GM12878 (cell line): ENCODE results near the gene SYNJ2. TPM values are rescaled to one million over a fixed set of nuclear protein-coding genes. Genes with fewer than 3 reads are reported as not detected.

Experiments used
- ATAC-seq: fragments of 200-7000 bp; cut with Tn5 transposase; 3 replicates; pipeline ENCODE4 v1.9.1; 2020; ENCODE audit warnings: mild to moderate bottlenecking, moderate library complexity
- BruUV-seq: library from RNA; stranded (reverse); fragments of 400-500 nt; replicated peaks from 2 replicates; lab custom pipeline; 2021; lab: Mats Ljungman, UMichigan
- CTCF ChIA-PET: fragments of 300-600 bp; sonication (Branson Sonifier 250); formaldehyde crosslinking; extraction: SDS; loops from one replicate; lab custom pipeline; 2021; ENCODE audit warnings: inconsistent platforms; lab: Yijun Ruan, JAX
- POLR2A ChIA-PET: fragments of 350-600 bp; formaldehyde crosslinking; extraction: SDS; loops from one replicate; lab custom pipeline; 2021; ENCODE audit warnings: inconsistent platforms; lab: Charles Lee
- RAD21 ChIA-PET: fragments of 300-600 bp; sonication (Branson Sonifier 250); formaldehyde crosslinking; loops from one replicate; lab custom pipeline; 2023; ENCODE audit warnings: antibody characterized with exemption; ENCODE audit not compliant: unreplicated experiment; lab: Charles Lee
- SMC1A ChIA-PET: fragments of 300-600 bp; sonication (Branson Sonifier 250); formaldehyde crosslinking; loops from one replicate; lab custom pipeline; 2023; ENCODE audit not compliant: unreplicated experiment, uncharacterized antibody; lab: Charles Lee
- DNase-seq: peaks from one replicate; pipeline ENCODE4 v3.0.0-alpha.2; 2011; ENCODE audit warnings: low read depth, low spot score
- FAIRE-seq: peaks from 3 replicates; lab custom pipeline; 2011; peaks lifted over from hg19 to GRCh38; lab: Jason Lieb, UNC
- H2AFZ ChIP-seq: 2 replicates; pipeline ENCODE4 v1.6.0; 2011; ENCODE audit warnings: low read depth, low read length, control low read depth; ENCODE audit not compliant: control insufficient read depth
- H3K27ac ChIP-seq: 2 replicates; pipeline ENCODE4 v1.5.1; 2011; ENCODE audit warnings: control low read depth; ENCODE audit not compliant: control insufficient read depth, insufficient read depth
- H3K27me3 ChIP-seq, 2 experiments: replicated peaks in 1 of 2; 2 replicates each; pipeline versions ENCODE4 v1.6.0 to v1.6.1; 2011; ENCODE audit warnings: low read length in 1 of 2; ENCODE audit not compliant: control insufficient read depth in 2 of 2, insufficient read depth in 2 of 2
- H3K36me3 ChIP-seq, 2 experiments: 2 replicates each; pipeline ENCODE4 v1.5.1; 2011; ENCODE audit warnings: low read length in 1 of 2; ENCODE audit not compliant: control insufficient read depth in 2 of 2, insufficient read depth in 2 of 2
- H3K4me1 ChIP-seq: 2 replicates; pipeline ENCODE4 v1.6.1; 2011; ENCODE audit warnings: mild to moderate bottlenecking, low read length, moderate library complexity, mixed read lengths; ENCODE audit not compliant: control insufficient read depth, insufficient read depth
- H3K4me2 ChIP-seq: 2 replicates; pipeline ENCODE4 v1.6.0; 2011; ENCODE audit warnings: control low read depth; ENCODE audit not compliant: control insufficient read depth, insufficient read depth
- H3K4me3 ChIP-seq: fragments of 200-600 bp; sonication (generic); 2 replicates; pipeline ENCODE4 v1.5.1; 2016
- H3K79me2 ChIP-seq: 2 replicates; pipeline ENCODE4 v1.6.0; 2011; ENCODE audit warnings: low read length; ENCODE audit not compliant: control insufficient read depth, insufficient read depth
- H3K9ac ChIP-seq: 2 replicates; pipeline ENCODE4 v1.8.0; 2011; ENCODE audit warnings: low read length, control low read depth, mixed read lengths; ENCODE audit not compliant: control insufficient read depth, insufficient read depth
- H3K9me3 ChIP-seq: replicated peaks from 3 replicates; pipeline ENCODE4 v1.5.1; 2011; ENCODE audit warnings: mild to moderate bottlenecking, low read length; ENCODE audit not compliant: control insufficient read depth, insufficient read depth
- H4K20me1 ChIP-seq: 2 replicates; pipeline ENCODE4 v1.6.0; 2011; ENCODE audit not compliant: control insufficient read depth, insufficient read depth
- CBFB ChIP-seq: IDR thresholded peaks from 2 replicates; pipeline ENCODE4 v1.6.1; 2016; ENCODE audit warnings: antibody characterized with exemption, low read depth
- CEBPB ChIP-seq, 2 experiments: fragments of 150-350 bp in 1 of 2; IDR thresholded peaks; 2 replicates each; pipeline ENCODE4 v1.6.1; 2012 to 2014; ENCODE audit warnings: low read depth in 2 of 2, low read length in 2 of 2, borderline replicate concordance in 1 of 2, inconsistent platforms in 1 of 2
- FOXM1 ChIP-seq: IDR thresholded peaks from 2 replicates; pipeline ENCODE4 v1.6.1; 2012; ENCODE audit warnings: low read depth, mild to moderate bottlenecking, inconsistent platforms, low read length, moderate library complexity
- MYC ChIP-seq: IDR thresholded peaks from 2 replicates; pipeline ENCODE4 v1.6.1; 2011; ENCODE audit warnings: mild to moderate bottlenecking, low read length, moderate library complexity, inconsistent platforms; ENCODE audit not compliant: insufficient read depth, insufficient replicate concordance, insufficient read length, severe bottlenecking
- NFXL1 ChIP-seq: fragments of 450-650 bp; IDR thresholded peaks from 2 replicates; pipeline ENCODE4 v1.6.1; 2017; ENCODE audit warnings: antibody characterized with exemption, mild to moderate bottlenecking, borderline replicate concordance
- NFYB ChIP-seq: IDR thresholded peaks from 2 replicates; pipeline ENCODE4 v1.6.1; 2011; ENCODE audit warnings: low read depth, mild to moderate bottlenecking, low read length, improper control_type of control experiment, moderate library complexity; ENCODE audit not compliant: insufficient read depth
- NR2C1 ChIP-seq: fragments of 450-650 bp; IDR thresholded peaks from 2 replicates; pipeline ENCODE4 v1.6.1; 2017; ENCODE audit warnings: antibody characterized with exemption, mild to moderate bottlenecking, moderate library complexity
- POLR2AphosphoS5 ChIP-seq: IDR thresholded peaks from 2 replicates; pipeline ENCODE4 v1.6.1; 2011; ENCODE audit warnings: mild to moderate bottlenecking, low read length, inconsistent platforms
- SKIL ChIP-seq: fragments of 450-650 bp; IDR thresholded peaks from 2 replicates; pipeline ENCODE4 v1.6.1; 2017; ENCODE audit warnings: mild to moderate bottlenecking, low read depth, inconsistent platforms; ENCODE audit not compliant: poor library complexity, severe bottlenecking
- SMAD1 ChIP-seq: fragments of 450-650 bp; IDR thresholded peaks from 2 replicates; pipeline ENCODE4 v1.6.1; 2018; ENCODE audit warnings: mild to moderate bottlenecking, low read depth; ENCODE audit not compliant: partially characterized antibody
- SMARCA5 ChIP-seq: fragments of 450-650 bp; IDR thresholded peaks from 2 replicates; pipeline ENCODE4 v1.6.1; 2017; ENCODE audit warnings: mild to moderate bottlenecking
- SREBF1 ChIP-seq: IDR thresholded peaks from 2 replicates; pipeline ENCODE4 v1.6.1; 2012; ENCODE audit warnings: mild to moderate bottlenecking, low read length
- TARDBP ChIP-seq: IDR thresholded peaks from 2 replicates; pipeline ENCODE4 v1.6.1; 2016; ENCODE audit warnings: borderline replicate concordance
- ZSCAN29 ChIP-seq: fragments of 450-650 bp; IDR thresholded peaks from 2 replicates; pipeline ENCODE4 v1.6.1; 2017; ENCODE audit warnings: mild to moderate bottlenecking, moderate library complexity
- WGBS: methylation state at CpG from one replicate; pipeline ENCODE4 v1.1.6; 2016; ENCODE audit warnings: low lambda C conversion rate; ENCODE audit not compliant: insufficient replicate concordance, insufficient coverage; ENCODE audit errors: missing lambda C conversion rate; 5-methylcytosine and 5-hydroxymethylcytosine counted together
- in situ Hi-C: fragments of 300-500 bp; cut with MboI; formaldehyde crosslinking; loops from 9 replicates; pipeline ENCODE4 v1.14.3; 2018; ENCODE audit warnings: mixed read lengths
- intact Hi-C: fragments of 100-400 bp; cut with micrococcal nuclease; formaldehyde crosslinking; loops from one replicate; pipeline ENCODE4 v1.14.2; 2022; ENCODE audit not compliant: unreplicated experiment
- polyA plus RNA-seq, 11 experiments: library from polyadenylated mRNA; depleted of rRNA in 4 of 11; unstranded in 6 of 11; stranded (reverse) in 5 of 11; fragments of >200 nt; fragmentation: Nextera tagmentation in 4 of 11; fragmentation: Illumina TruSeq in 1 of 11; extraction: Ambion mirVana in 4 of 11; extraction: Trizol in 1 of 11; gene quantifications; 1 replicate in 1 of 11; 2 replicates in 10 of 11; pipeline versions ENCODE4 v1.2.1 to v1.2.3, GENCODE V29; 2011 to 2016; ENCODE audit warnings: inconsistent platforms in 2 of 11, missing spikeins in 2 of 11, low read depth in 1 of 11
- total RNA-seq, 4 experiments: library from RNA; depleted of rRNA in 3 of 4; stranded (reverse); fragments of >200 nt in 3 of 4; fragmentation: Illumina TruSeq in 1 of 4; extraction: Trizol in 1 of 4; gene quantifications; 2 replicates each; pipeline versions ENCODE4 v1.2.1 to v1.2.3, GENCODE V29; 2013 to 2021
- TF ChIP-seq, protein P1 (sequence below): IDR thresholded peaks from 2 replicates; pipeline ENCODE4 v1.6.1; 2011; ENCODE audit warnings: borderline replicate concordance, low read depth, mild to moderate bottlenecking, moderate library complexity, low read length; ENCODE audit not compliant: insufficient read depth, poor library complexity, severe bottlenecking

SYNJ2 gene
- total and polyA plus RNA-seq, 10 of the 15 experiments (the other 5 are each of a cell fraction or from before 2014, with no cell fraction given): 0.11 to 1.8 (median 0.57) TPM

DNA sequence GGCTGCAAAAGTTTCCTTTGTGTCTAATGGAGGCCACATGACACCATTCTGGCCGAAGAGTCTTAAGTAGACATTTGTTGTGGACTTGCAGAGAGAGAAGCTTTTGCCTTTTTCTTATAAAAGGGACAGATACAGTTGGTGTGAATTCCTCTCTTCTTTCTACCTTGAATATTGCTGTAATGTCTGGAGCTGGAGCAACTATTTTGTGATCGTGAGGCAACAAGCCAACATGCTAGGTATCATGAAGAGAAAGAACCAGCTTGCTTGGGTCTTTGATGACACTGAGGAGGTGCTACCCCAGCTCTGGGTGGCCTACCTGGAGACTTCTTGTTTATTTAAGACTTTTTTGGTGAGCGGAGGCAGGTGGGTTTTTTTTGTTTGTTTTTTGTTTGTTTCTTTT, 16.3 kb upstream of the SYNJ2 start:
- Histone ChIP-seq H2AFZ (no peak overlapping the region), H3K36me3 (no peaks in the 10 kb centered on the region), H3K79me2 (no peaks in the 10 kb centered on the region), H4K20me1 (no peaks in the 10 kb centered on the region), H3K4me1 (no peaks in the 10 kb centered on the region), H3K4me3 (no peak overlapping the region), H3K27me3 (no peaks in the 10 kb centered on the region; a peak in 1 of 4 replicates), H3K9ac (no peak overlapping the region), H3K4me2 (no peak overlapping the region), H3K9me3 (peaks cover 2% of the 10 kb centered on the region; the same call in 1 of the 3 replicates), H3K27ac (no peak overlapping the region)
- intact Hi-C loops (no loop called here), in situ Hi-C loops (no loop called here)
- RAD21 ChIA-PET: no interaction called here
- SMC1A ChIA-PET: no interaction called here
- FAIRE-seq (no peak), ATAC-seq (no peak), DNase-seq (no peak)
- 55% methylated on average over 3 of the region's 3 CpGs for WGBS
- POLR2A ChIA-PET: no interaction called here
- CTCF ChIA-PET: no interaction called here
- TF ChIP-seq SREBF1 (no peak), NFYB (no peak), NR2C1 (no peak), NFXL1 (no peak), CEBPB (IDR thresholded peaks at IDR 0.05; ENCODE audit: borderline replicate concordance in 1 of 2, low read depth in 2 of 2, low read length in 2 of 2) (no peak), FOXM1 (no peak), TARDBP (no peak)
- no TSS peak for BruUV-seq

- in situ Hi-C loops (no loop called here), intact Hi-C loops (no loop called here)
- no peak for DNase-seq
- POLR2A ChIA-PET: no interaction called here
- 78% methylated on average over 8 of the region's 8 CpGs for WGBS
- no peaks in the 10 kb centered on the region for H4K20me1 ChIP-seq
- H3K36me3 ChIP-seq: no peaks in the 10 kb centered on the region
- no peaks in the 10 kb centered on the region for H3K4me1 ChIP-seq
- no peak for FAIRE-seq
- no peak overlapping the region for H3K27ac ChIP-seq
- no peaks in the 10 kb centered on the region for H3K9me3 ChIP-seq
- BruUV-seq: no TSS peak
- no peak for ATAC-seq
- CTCF ChIA-PET: no interaction called here
- H3K4me3 ChIP-seq: no peak overlapping the region
- H3K27me3 ChIP-seq: no peaks in the 10 kb centered on the region; a peak in 2 of 4 replicates
- H3K79me2 ChIP-seq: no peaks in the 10 kb centered on the region
- no peak overlapping the region for H3K9ac ChIP-seq
- RAD21 ChIA-PET: no interaction called here
- H3K4me2 ChIP-seq: no peak overlapping the region
- SMC1A ChIA-PET: no interaction called here
- H2AFZ ChIP-seq: no peak overlapping the region
- TF ChIP-seq SKIL (no peak), SMARCA5 (no peak), POLR2AphosphoS5 (no peak), ZSCAN29 (no peak), NR2C1 (no peak), SREBF1 (no peak), MYC (no peak), SMAD1 (no peak), CBFB (no peak)
- TF ChIP-seq, protein P1, sequence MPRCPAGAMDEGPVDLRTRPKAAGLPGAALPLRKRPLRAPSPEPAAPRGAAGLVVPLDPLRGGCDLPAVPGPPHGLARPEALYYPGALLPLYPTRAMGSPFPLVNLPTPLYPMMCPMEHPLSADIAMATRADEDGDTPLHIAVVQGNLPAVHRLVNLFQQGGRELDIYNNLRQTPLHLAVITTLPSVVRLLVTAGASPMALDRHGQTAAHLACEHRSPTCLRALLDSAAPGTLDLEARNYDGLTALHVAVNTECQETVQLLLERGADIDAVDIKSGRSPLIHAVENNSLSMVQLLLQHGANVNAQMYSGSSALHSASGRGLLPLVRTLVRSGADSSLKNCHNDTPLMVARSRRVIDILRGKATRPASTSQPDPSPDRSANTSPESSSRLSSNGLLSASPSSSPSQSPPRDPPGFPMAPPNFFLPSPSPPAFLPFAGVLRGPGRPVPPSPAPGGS: no peak
These were observed 15.1 kb upstream of the SYNJ2 start for GRCh38 chr6:157966589-157966977.
